Caco-2 (cell line): ENCODE data around the gene RNF103. TPM values are rescaled to one million over a fixed set of nuclear protein-coding genes. Genes with fewer than 3 reads are reported as not detected.

Source experiments
- BruUV-seq: library from RNA; stranded (reverse); fragments of 400-500 nt; replicated peaks from 2 replicates; lab custom pipeline; 2021; lab: Mats Ljungman, UMichigan
- CTCF ChIA-PET: fragments of 300-600 bp; sonication (Branson Sonifier 250); formaldehyde crosslinking; loops from one replicate; lab custom pipeline; 2022; ENCODE audit warnings: antibody characterized with exemption; lab: Charles Lee
- POLR2A ChIA-PET: fragments of 300-600 bp; sonication (Branson Sonifier 250); formaldehyde crosslinking; loops from one replicate; lab custom pipeline; 2022; ENCODE audit warnings: antibody characterized with exemption; lab: Charles Lee
- DNase-seq, 2 experiments: peaks; one replicate each; pipeline versions ENCODE4 v3.0.0 to v3.0.0-alpha.2; 2020 to 2022
- H3K27me3 ChIP-seq: replicated peaks from 2 replicates; pipeline ENCODE4 v1.6.0; 2011; ENCODE audit warnings: low read length; ENCODE audit not compliant: control insufficient read depth, insufficient read depth
- H3K36me3 ChIP-seq: 2 replicates; pipeline ENCODE4 v1.5.1; 2011; ENCODE audit warnings: low read length; ENCODE audit not compliant: control insufficient read depth, insufficient read depth
- H3K4me1 ChIP-seq: fragments of 250-450 bp; sonication (Bioruptor Pico); 2 replicates; pipeline ENCODE4 v1.5.1; 2020; ENCODE audit warnings: mild to moderate bottlenecking
- H3K4me3 ChIP-seq: 2 replicates; pipeline ENCODE4 v1.5.1; 2011; ENCODE audit warnings: low read depth, mild to moderate bottlenecking, control low read depth, low read length
- H3K9me3 ChIP-seq: fragments of 250-450 bp; sonication (Bioruptor Pico); 2 replicates; pipeline ENCODE4 v1.5.1; 2020; ENCODE audit warnings: mild to moderate bottlenecking, moderate library complexity
- H3K27ac Mint-ChIP-seq: one replicate; pipeline ENCODE4 v1.8.0; 2022; ENCODE audit warnings: mixed read lengths; ENCODE audit not compliant: unreplicated experiment
- H3K27me3 Mint-ChIP-seq: one replicate; pipeline ENCODE4 v1.8.0; 2022; ENCODE audit warnings: mixed read lengths; ENCODE audit not compliant: insufficient read depth, unreplicated experiment
- H3K36me3 Mint-ChIP-seq: one replicate; pipeline ENCODE4 v1.8.0; 2022; ENCODE audit warnings: mild to moderate bottlenecking, mixed read lengths; ENCODE audit not compliant: insufficient read depth, unreplicated experiment
- H3K4me1 Mint-ChIP-seq: one replicate; pipeline ENCODE4 v1.8.0; 2022; ENCODE audit warnings: low read depth, mixed read lengths; ENCODE audit not compliant: unreplicated experiment
- H3K4me3 Mint-ChIP-seq: one replicate; pipeline ENCODE4 v1.8.0; 2022; ENCODE audit warnings: mild to moderate bottlenecking, moderate library complexity, mixed read lengths; ENCODE audit not compliant: unreplicated experiment
- H3K9me3 Mint-ChIP-seq: one replicate; pipeline ENCODE4 v1.8.0; 2022; ENCODE audit warnings: mixed read lengths; ENCODE audit not compliant: unreplicated experiment
- intact Hi-C: fragments of 100-400 bp; cut with micrococcal nuclease; formaldehyde crosslinking; loops from one replicate; pipeline ENCODE4 v1.10.0; 2022; ENCODE audit not compliant: unreplicated experiment
- total RNA-seq: library from RNA; stranded (reverse); gene quantifications from 2 replicates; pipeline ENCODE4 v1.2.3, GENCODE V29; 2022
- TF ChIP-seq, protein P1 (sequence below), 2 experiments: fragments of 200-600 bp in 1 of 2; IDR thresholded peaks; 1 replicate in 1 of 2; 2 replicates in 1 of 2; pipeline versions ENCODE4 v1.5.1 to v1.8.0; 2011 to 2022; ENCODE audit warnings: antibody characterized with exemption in 1 of 2, control low read depth in 1 of 2, inconsistent platforms in 1 of 2, low read depth in 1 of 2, low read length in 1 of 2, mild to moderate bottlenecking in 1 of 2, moderate library complexity in 1 of 2; ENCODE audit not compliant: insufficient read depth in 1 of 2, severe bottlenecking in 1 of 2, unreplicated experiment in 1 of 2

The RNF103 gene
- total RNA-seq, 1 experiment from 2014 or later, result 21.8 TPM

DNA sequence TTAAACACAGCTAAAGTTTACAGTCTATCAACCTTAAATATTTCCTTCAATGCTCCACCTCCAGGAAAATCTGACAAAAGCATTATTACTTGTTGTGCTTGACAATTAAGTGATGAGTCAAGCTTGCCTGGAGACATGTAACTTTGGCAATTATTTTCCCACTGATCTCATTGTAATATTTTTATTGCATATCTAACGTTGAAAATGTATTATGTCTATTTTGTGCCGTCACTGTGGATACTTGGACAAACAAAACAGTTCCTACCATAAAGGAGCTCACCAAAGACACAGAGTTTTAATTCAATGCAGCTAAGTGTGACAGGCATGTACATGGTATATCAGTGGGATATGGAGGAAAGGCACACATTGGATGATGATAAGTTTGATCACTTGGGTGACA, 24.7 kb downstream of the RNF103 start:
- DNase-seq, result no peak
- H3K27ac Mint-ChIP-seq, result no peak overlapping the region
- Histone ChIP-seq H3K36me3 (no peaks in the 10 kb centered on the region), H3K27me3 (no peaks in the 10 kb centered on the region; the same call in 1 of the 2 replicates), H3K4me1 (no peaks in the 10 kb centered on the region), H3K4me3 (no peak overlapping the region), H3K9me3 (no peaks in the 10 kb centered on the region)
- ChIA-PET POLR2A (no interaction called here), CTCF (no interaction called here)
- no peak overlapping the region for H3K4me3 Mint-ChIP-seq
- H3K36me3 Mint-ChIP-seq, result no peaks in the 10 kb centered on the region
- H3K9me3 Mint-ChIP-seq, result no peaks in the 10 kb centered on the region
- H3K27me3 Mint-ChIP-seq, result peaks cover 4% of the 10 kb centered on the region
- intact Hi-C loops, result loop anchor here (1.0 kb wide), 1 partner anchor 11 kb away; no protein-coding TSS in a partner anchor
- no peaks in the 10 kb centered on the region for H3K4me1 Mint-ChIP-seq
- TF ChIP-seq, protein P1, sequence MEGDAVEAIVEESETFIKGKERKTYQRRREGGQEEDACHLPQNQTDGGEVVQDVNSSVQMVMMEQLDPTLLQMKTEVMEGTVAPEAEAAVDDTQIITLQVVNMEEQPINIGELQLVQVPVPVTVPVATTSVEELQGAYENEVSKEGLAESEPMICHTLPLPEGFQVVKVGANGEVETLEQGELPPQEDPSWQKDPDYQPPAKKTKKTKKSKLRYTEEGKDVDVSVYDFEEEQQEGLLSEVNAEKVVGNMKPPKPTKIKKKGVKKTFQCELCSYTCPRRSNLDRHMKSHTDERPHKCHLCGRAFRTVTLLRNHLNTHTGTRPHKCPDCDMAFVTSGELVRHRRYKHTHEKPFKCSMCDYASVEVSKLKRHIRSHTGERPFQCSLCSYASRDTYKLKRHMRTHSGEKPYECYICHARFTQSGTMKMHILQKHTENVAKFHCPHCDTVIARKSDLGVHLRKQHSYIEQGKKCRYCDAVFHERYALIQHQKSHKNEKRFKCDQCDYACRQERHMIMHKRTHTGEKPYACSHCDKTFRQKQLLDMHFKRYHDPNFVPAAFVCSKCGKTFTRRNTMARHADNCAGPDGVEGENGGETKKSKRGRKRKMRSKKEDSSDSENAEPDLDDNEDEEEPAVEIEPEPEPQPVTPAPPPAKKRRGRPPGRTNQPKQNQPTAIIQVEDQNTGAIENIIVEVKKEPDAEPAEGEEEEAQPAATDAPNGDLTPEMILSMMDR (IDR thresholded peaks at IDR 0.05; ENCODE audit: insufficient read depth in 1 of 2, low read depth in 1 of 2, low read length in 1 of 2, severe bottlenecking in 1 of 2, unreplicated experiment in 1 of 2), result no peak
- BruUV-seq, result no TSS peak

DNA sequence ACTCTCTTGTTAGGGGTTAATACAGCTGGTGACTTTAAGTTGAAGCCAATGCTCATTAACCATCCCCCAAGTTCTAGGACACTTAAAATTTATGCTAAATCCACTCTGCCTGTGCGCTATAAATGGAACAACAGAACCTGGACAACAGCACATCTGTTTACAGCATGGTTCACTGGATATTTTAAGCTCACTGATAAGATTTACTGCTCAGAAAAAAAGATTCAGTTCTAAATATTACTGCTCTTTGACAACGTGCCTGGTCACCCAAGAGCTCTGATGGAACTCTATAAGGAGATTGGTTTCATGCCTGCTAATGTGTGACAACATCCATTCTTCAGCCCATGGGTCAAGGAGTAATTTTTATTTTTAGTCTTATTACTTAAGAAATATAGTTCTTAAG, 27.5 kb downstream of the RNF103 start:
- Mint-ChIP-seq H3K4me1 (no peaks in the 10 kb centered on the region), H3K27ac (no peak overlapping the region), H3K36me3 (no peaks in the 10 kb centered on the region), H3K4me3 (no peak overlapping the region), H3K27me3 (peaks cover 5% of the 10 kb centered on the region), H3K9me3 (no peaks in the 10 kb centered on the region)
- ChIA-PET CTCF (no interaction called here), POLR2A (no interaction called here)
- H3K4me3 ChIP-seq, result no peak overlapping the region
- H3K27me3 ChIP-seq, result no peaks in the 10 kb centered on the region; the same call in 1 of the 2 replicates
- no TSS peak for BruUV-seq
- peaks cover 4% of the 10 kb centered on the region; the same call in 1 of the 2 replicates for H3K9me3 ChIP-seq
- H3K4me1 ChIP-seq, result no peaks in the 10 kb centered on the region
- intact Hi-C loops, result no loop called here
- no peaks in the 10 kb centered on the region for H3K36me3 ChIP-seq
- TF ChIP-seq, protein P1 (IDR thresholded peaks at IDR 0.05; ENCODE audit: insufficient read depth in 1 of 2, low read depth in 1 of 2, low read length in 1 of 2, severe bottlenecking in 1 of 2, unreplicated experiment in 1 of 2), result no peak
- no peak for DNase-seq

DNA sequence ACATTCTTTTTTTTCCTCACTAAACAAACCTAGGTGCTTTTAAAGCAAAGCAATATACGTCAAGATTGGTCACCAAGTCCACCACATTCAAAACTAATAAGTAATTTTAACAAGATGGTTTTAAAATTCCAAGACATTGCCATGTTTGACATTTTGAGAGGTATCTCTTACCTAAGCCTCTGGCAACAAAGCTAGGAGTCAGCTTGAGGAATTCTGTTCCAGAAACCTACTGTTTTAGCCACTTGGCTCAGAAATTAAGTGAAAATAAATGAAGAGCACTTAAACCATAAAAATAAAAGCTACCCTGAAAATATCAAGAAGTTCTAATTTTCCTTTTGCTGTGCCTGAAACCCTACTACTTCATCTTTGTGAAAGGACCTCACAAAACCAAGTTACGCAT, 30.4 kb downstream of the RNF103 start:
- peaks cover 7% of the 10 kb centered on the region for H3K27me3 Mint-ChIP-seq
- CTCF ChIA-PET, result no interaction called here

More for the DNA sequence above, 30.4 kb downstream of the RNF103 start:
- H3K27ac Mint-ChIP-seq, result no peak overlapping the region
- Histone ChIP-seq H3K4me3 (no peak overlapping the region), H3K36me3 (no peaks in the 10 kb centered on the region), H3K4me1 (no peaks in the 10 kb centered on the region), H3K9me3 (peaks cover 4% of the 10 kb centered on the region; the same call in 1 of the 2 replicates), H3K27me3 (no peaks in the 10 kb centered on the region; the same call in 1 of the 2 replicates)
- intact Hi-C loops, result no loop called here
- no TSS peak for BruUV-seq
- no peaks in the 10 kb centered on the region for H3K4me1 Mint-ChIP-seq
- POLR2A ChIA-PET, result no interaction called here
- H3K9me3 Mint-ChIP-seq, result no peaks in the 10 kb centered on the region
- DNase-seq, result no peak
- no peak overlapping the region for H3K4me3 Mint-ChIP-seq
- TF ChIP-seq, protein P1 (IDR thresholded peaks at IDR 0.05; ENCODE audit: insufficient read depth in 1 of 2, low read depth in 1 of 2, low read length in 1 of 2, severe bottlenecking in 1 of 2, unreplicated experiment in 1 of 2), result no peak
- H3K36me3 Mint-ChIP-seq, result no peaks in the 10 kb centered on the region
